ENCODE results near the gene SCN8A.

- TF ChIP-seq CTCF (IDR thresholded peaks at IDR 0.05; ENCODE audit: poor library complexity) (no peak), EZH2 (IDR thresholded peaks at IDR 0.05; ENCODE audit: borderline replicate concordance) (no peak), EZH2phosphoT487 (IDR thresholded peaks at IDR 0.05; ENCODE audit: low read depth, severe bottlenecking, unreplicated experiment) (no peak)
Measured at GRCh38 chr12:51677284-51677968, 86.4 kb downstream of the SCN8A start.
